Measurements from ENCODE around the gene SHROOM3. TPM values are rescaled to one million over a fixed set of nuclear protein-coding genes. Genes with fewer than 3 reads are reported as not detected.

The SHROOM3 gene
- total and polyA plus RNA-seq, 8 donors, result 13.5 to 96.9 (median 16.9) TPM

DNA sequence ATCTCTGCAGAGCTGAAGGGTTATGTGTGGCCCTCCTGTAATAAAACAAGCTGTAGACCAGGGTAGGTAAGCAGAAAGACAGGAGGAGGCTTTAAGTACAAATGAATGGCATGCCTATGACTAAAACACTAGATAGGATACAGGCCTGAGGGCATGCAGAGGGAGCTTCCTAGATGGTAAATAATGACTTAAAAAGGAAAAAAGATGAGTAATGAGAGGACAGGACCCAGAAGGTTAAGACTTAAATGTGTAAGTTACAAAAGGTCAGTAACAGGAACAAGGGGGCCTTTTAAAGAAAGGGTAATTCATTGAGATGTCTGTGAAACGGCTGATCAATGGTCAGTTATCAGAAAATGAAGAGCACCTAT lies 268.1 kb downstream of the SHROOM3 start:
- TF ChIP-seq, protein P1, sequence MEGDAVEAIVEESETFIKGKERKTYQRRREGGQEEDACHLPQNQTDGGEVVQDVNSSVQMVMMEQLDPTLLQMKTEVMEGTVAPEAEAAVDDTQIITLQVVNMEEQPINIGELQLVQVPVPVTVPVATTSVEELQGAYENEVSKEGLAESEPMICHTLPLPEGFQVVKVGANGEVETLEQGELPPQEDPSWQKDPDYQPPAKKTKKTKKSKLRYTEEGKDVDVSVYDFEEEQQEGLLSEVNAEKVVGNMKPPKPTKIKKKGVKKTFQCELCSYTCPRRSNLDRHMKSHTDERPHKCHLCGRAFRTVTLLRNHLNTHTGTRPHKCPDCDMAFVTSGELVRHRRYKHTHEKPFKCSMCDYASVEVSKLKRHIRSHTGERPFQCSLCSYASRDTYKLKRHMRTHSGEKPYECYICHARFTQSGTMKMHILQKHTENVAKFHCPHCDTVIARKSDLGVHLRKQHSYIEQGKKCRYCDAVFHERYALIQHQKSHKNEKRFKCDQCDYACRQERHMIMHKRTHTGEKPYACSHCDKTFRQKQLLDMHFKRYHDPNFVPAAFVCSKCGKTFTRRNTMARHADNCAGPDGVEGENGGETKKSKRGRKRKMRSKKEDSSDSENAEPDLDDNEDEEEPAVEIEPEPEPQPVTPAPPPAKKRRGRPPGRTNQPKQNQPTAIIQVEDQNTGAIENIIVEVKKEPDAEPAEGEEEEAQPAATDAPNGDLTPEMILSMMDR (IDR thresholded peaks at IDR 0.05), result no peak

DNA sequence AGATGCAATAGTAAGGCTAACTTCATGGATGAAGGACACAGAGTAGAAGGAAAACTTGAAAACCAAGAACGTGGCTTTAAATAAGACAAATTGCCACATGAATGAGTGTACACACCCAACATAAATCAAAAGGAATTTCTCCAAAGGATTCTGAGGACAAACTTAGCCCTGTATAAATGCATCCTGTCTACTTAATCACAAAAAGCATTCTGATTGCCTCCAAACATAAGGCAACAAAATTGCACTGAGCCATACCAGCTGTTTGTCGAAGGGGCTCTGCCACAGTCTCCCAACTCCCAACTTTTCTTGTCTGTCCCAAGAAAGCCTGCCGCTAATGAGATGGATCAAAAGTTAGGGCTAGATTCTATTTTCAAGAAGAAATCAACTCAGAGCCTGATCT lies 268.6 kb downstream of the SHROOM3 start:
- ATAC-seq, result peak; percentile 10
- intact Hi-C loops (cut with DNase I), result no loop called here
- peaks cover 20 to 22% of the 10 kb centered on the region in 2 donors for H3K4me1 ChIP-seq

More for the DNA sequence above, 268.1 kb downstream of the SHROOM3 start:
- Histone ChIP-seq H3K36me3 (no peaks in the 10 kb centered on the region), H3K4me1 (peaks cover 20 to 22% of the 10 kb centered on the region in 2 donors), H3K27ac (peak overlapping the region; percentile 72 to 77), H3K4me3 (no peak overlapping the region), H3K27me3 (no peaks in the 10 kb centered on the region), H3K9me3 (no peaks in the 10 kb centered on the region)
- intact Hi-C loops (cut with DNase I), result no loop called here
- ATAC-seq (no peak), DNase-seq (no peak)

DNA sequence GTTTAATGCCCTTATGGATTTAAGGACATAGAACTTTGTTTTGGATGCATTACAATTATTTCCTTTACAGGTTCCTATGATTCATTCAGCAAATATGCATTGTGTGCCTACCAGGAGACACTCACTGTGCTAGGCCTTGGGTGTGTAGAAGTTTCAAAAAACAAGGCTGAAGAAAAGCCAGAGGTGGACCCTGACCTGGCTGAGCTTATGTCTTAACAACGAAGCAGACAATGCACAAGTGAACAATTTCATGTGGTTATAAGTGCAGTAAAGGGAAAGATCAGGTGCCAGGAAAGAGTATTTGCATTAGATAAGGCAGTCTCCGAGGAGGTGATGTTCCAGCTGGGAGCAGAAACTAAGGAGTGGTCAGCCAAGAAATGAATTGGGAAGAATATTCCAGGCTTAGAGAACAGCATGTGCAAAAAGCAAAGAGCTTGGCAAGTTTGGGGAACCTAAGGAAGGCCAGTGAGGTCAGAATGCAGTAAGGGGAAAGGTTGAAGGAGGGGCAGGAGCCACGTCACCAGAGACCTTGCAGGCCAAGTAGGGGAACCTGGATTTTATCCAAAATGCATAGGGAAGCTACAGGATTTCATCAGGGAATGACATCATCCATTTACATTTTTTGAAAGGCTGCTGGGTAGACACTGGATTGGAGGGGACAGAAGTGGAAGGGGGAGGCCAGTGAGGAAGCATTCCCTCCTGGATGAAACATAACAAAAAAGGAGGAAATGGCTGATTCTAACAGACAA lies 269.3 kb downstream of the SHROOM3 start:
- Histone ChIP-seq H3K36me3 (no peaks in the 10 kb centered on the region), H3K27ac (peak overlapping the region; percentile 72 to 77), H3K4me1 (peaks cover 23 to 28% of the 10 kb centered on the region in 2 donors), H3K27me3 (no peaks in the 10 kb centered on the region), H3K9me3 (no peaks in the 10 kb centered on the region), H3K4me3 (no peak overlapping the region)
- peak; percentile 84 for ATAC-seq
- intact Hi-C loops (cut with DNase I), result no loop called here
- TF ChIP-seq, protein P1 (IDR thresholded peaks at IDR 0.05), result no peak
- no peak for DNase-seq

More for the DNA sequence above, 268.6 kb downstream of the SHROOM3 start:
- Histone ChIP-seq H3K9me3 (no peaks in the 10 kb centered on the region), H3K4me3 (no peak overlapping the region), H3K27me3 (no peaks in the 10 kb centered on the region), H3K36me3 (no peaks in the 10 kb centered on the region), H3K27ac (peak overlapping the region; percentile 72 to 77)
- DNase-seq, result no peak
- TF ChIP-seq, protein P1 (IDR thresholded peaks at IDR 0.05), result no peak

DNA sequence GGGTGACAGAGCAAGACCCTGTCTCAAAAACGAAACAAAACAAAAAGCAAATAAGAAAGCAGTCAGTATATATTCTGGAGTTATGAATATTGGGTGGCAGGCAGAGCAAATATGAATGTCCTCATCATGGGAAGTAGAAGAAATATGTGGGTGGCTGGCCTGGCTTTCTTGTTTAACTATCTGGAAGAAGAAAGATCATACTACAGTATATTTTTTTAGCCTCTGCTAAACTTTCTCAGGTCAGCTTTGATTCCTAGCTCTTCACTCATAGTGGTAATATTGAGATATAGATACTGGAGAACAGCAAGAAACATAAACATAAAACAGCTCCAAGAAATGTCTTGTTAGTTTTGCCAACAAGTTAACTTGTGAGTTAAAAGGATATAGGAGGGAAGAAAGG lies 270.4 kb downstream of the SHROOM3 start:
- no peak overlapping the region for H3K4me3 ChIP-seq
- intact Hi-C loops (cut with DNase I), result no loop called here
- H3K36me3 ChIP-seq, result no peaks in the 10 kb centered on the region
- H3K4me1 ChIP-seq, result peaks cover 23 to 34% of the 10 kb centered on the region in 2 donors
- no peaks in the 10 kb centered on the region for H3K27me3 ChIP-seq
- DNase-seq, result no peak
- H3K9me3 ChIP-seq, result no peaks in the 10 kb centered on the region
- no peak for ATAC-seq
- H3K27ac ChIP-seq, result no peak overlapping the region
- TF ChIP-seq, protein P1 (IDR thresholded peaks at IDR 0.05), result no peak

DNA sequence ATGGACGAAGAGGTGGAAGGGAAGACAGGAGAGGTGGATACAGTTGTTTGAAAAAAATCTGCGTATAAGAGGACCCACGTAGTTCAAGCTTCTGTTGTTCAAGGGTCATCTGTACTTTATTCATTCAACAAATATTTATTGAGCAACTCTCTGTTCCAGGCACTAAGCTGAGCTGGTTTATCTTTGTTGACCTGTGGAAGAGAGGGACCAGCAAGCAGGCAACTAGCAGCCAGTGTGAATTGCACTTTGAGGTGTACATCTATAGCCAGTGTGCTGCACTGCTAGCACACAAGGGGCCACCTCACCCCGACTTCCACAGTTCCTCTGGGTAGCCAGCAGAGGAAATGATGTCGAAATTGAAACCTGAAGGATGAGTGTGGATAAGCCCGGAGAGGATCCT lies 271.6 kb downstream of the SHROOM3 start:
- H3K36me3 ChIP-seq, result no peaks in the 10 kb centered on the region
- H3K27ac ChIP-seq, result no peak overlapping the region
- TF ChIP-seq, protein P1 (IDR thresholded peaks at IDR 0.05), result no peak
- H3K4me3 ChIP-seq, result no peak overlapping the region
- intact Hi-C loops (cut with DNase I), result no loop called here
- H3K27me3 ChIP-seq, result no peaks in the 10 kb centered on the region
- DNase-seq (no peak), ATAC-seq (no peak)
- H3K9me3 ChIP-seq, result no peaks in the 10 kb centered on the region
- H3K4me1 ChIP-seq, result peaks cover 23 to 34% of the 10 kb centered on the region in 2 donors

Data from left lung (tissue), 10 donors.